Measurements from ENCODE around the gene HUS1B.
"Not testable (repeated sequence)": the region's sequence is repeated elsewhere in the genome, so short reads cannot be mapped to it uniquely, and the experiment has no call there.

HUS1B gene
- total RNA-seq, result 0.38 to 1.2 (median 0.78) reads per million in 3 experiments

DNA sequence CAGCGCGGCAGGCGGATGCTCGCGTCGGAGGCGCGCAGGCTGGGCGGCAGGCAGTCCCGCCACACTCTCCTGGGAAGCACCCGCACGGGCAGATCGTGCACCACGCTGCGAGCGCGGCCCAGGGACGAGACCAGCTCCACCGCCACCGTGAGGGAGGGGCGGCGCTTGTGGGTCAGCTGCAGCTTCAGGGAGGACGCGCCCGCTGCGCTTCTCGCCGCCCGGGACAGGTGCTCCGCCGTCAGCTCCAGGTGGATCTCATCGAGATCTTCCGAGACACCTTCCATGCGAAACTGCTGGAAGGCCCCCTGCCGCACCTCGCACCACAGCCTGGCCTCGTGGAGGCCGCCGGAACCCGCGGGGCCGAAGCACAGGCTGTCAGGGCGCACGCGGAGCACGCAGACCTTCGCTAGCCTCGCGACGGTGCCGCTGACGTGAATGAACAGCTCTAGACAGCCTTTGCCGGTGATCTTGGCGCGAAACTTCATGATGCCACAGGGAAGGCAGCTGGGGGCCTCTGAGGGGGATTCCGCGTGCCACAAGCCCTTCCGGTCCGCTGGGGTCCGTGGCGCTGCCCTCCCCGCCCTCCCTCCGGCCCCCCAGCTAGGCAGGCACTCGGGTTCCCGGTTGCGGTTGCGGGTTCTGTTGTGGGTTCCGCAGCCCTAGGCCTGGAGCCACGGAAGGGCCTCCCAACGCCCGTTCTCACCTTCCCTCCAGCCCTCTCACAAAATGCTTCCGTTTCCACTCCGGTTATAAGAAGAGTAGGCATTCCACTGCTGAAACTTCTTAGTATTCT lies at the start of gene HUS1B:
Gene HUS1B (minus strand): TSS at position 641 of the 793 bp plus-strand sequence. CDS start 156 bp downstream, at position 485.
- no peak for DNase-seq

DNA sequence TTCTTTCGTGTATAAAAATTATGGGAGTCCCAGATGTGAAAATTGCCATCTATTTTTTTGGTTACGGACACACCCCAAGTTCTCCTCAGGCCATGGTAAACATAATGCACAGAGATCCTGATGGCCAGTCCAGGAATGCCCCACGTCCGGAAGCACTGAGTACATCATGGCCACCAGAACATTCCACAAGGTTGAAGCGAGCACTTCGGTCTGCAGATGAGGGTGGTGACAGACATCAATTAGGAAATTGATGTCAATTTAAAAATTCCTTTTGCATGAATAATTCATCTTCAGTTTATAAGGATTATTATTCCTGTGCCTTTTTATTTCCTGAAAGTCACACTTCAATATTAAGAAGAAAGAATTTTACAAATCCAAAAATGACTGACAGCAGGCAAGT lies 49.2 kb upstream of the HUS1B start:
- DNase-seq, result no peak

DNA sequence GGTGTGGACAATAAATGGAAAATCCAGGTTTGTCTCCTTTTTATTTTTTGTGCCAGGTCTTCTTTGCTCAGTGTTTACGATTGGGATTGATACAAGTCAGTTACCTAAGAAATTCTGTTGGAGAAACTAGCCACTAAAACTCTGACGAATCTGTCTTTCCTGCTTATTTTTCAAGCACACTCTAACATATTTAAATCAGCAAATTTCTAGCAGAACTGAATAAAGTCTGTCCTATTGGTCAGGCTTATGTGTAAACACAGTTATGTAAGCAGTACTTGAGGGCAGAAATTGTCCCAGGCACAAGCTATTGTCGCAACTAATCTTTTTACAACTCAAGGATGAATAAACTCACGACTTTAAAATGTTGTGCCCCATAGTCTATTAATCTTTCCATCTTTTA lies 48.1 kb upstream of the HUS1B start:
- DNase-seq, result no peak

DNA sequence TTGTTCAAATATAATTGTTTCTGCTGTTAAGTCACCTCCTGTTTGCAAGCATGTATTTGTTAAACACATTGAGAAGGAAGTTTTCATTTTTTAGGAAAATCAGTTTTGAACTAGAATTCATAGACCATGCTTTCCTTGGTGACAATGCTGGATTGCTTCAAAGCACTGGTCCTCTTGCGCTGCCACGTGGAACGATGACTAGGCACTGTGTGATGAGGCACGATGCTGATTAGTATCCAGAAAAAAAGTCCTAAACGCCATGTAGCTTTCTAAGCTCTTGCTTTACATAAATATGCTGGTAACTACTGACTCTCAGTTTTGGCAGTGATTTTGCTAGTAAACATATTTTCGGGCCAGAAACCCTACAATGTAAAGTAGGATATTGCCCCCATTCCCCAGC lies 47.1 kb upstream of the HUS1B start:
- no peak for DNase-seq

DNA sequence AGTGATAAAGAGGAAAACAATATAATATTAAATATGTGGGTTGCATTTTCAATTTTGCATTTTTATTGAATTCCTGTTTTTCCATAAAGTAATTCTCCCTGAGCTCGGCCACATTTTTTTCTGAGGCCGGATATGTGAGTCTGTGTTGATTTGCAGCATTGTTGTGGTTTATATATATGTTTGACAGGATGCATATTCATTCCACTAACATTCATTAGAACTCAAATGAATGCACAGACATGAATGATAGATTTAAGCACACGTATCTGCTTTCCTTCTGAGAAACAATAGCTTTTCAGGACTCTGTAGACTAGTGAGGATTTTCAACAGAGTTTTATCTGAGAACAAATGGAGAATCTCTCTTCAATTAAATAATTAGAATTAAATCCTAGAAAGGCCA lies 46.7 kb upstream of the HUS1B start:
- DNase-seq, result no peak

DNA sequence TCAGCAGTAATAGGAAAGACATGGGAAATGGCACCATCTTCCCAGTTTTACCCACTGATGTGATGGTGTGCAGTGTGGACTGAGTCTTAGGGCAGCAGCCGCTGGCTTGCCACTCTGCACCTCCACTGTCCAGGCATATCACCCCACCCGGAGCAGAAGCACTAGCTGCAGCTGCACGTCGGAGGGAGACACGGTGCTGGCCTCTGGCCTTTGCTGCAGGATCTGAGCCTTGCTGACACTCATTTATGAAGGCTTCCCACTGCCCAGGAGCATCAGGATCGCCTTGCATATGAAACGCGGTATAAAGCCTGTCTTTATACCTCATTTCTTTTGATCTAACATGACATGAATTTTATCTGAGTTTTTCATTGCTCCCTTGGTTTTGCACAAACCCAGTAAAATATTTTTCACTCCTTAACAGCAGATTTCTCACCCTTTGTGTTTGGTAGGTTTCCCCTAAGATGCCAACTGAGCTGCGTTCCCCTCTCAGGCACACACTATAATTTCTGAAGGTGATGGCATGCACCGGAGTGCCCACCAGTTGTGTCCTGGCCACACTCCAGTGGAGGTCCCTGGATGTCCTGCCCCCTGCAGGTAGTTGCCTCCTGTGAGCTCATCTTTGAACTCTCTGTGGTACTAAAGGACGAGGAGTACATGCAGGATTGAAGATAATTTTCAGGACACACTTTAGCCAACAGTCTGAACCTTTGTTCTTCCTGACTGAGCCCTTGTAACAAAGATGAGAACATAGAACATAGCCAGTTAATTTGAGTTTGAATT lies 45.0 kb upstream of the HUS1B start:
- no peak for DNase-seq

DNA sequence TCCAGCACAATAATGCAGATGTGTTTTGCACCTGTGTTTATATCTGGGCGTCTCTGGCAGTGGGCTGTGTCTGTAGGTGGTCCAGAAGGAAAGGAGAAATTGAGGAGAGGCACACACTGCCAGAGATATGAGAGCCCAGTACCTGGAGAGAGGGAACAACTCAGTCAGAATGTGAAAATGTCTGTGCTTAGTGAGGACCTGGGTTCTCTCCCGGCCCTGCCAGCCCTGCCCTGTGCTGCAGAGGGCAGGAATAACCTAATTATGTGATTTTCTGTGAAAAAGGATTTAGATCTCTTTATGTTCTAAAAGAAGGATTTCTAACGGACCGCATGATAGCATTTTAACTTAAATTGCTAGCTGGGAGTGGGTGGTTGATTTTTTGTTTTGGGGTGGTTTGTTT lies 44.3 kb upstream of the HUS1B start:
- no peak for DNase-seq

DNA sequence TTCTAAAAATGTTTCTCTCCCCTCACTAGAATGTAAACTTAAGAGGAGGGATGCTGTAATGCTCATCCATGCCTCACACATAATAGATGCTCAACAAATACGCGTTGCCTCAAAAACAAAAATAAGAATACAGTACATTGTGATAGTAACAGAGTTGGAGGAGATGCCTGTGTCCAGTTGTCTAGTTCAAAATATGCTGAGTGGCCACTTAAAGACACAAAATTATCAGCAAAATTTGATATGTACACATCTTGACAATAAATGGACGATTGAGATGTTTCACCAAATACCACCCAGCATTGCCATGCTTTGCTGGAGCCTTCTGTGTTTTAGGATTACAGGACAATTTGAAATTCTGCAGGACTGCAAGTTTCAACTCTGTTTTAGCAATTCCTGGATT lies 43.6 kb upstream of the HUS1B start:
- DNase-seq, result no peak

DNA sequence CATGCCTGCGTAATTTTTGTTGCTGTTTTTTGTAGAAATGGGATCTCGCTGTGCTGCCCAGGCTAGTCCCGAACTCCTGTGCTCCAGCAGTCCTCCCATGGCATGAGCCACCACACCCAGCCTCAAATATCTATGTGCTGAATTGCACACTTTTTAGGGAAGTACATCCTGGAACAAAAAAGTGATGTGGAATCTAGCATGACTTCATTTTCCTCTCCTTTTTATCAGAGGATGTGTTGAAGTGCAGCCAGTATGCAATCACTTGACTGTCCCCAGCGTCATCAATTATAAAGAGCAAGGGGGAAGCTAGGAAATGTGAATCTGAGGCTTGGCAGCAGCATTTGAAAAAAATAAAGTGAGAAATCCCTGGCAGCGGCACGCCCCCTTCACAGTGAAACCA lies 42.4 kb upstream of the HUS1B start:
- no peak for DNase-seq

DNA sequence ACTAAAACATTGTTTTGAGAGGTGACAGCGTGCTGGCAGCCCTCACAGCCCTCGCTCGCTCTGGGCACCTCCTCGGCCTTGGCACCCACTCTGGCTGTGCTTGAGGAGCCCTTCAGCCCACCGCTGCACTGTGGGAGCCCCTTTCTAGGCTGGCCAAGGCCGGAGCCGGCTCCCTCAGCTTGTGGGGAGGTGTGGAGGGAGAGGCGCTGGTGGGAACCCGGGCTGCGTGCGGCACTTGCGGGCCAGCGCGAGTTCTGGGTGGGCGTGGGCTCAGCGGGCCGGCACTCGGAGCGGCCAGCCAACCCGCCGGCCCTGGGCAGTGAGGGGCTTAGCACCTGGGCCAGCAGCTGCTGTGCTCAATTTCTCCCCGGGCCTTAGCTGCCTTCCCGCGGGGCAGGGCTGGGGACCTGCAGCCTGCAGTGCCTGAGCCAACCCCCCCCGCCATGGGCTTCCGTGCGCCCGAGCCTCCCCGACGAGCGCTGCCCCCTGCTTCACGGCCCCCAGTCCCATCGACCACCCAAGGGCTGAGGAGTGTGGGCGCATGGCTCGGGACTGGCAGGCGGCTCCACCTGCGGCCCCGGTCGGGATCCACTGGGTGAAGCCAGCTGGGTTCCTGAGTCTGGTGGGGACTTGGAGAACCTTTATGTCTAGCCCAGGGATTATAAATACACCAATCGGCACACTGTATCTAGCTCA lies 37.7 kb upstream of the HUS1B start:
- DNase-seq, result not testable (repeated sequence)

DNA sequence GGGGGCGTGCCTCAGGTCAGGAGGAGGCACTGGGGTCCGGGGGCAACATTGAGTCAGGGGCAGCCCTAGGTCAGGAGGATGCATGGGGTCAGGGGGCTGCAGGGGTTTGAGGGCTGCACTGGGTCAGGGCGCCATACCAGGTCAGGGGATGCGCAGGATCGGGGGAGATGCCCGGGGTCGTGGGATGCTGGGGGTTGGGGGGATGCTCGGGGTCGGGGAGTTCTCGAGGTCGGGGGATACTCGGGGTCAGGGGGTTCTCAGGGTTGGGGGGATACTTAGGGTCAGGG lies 36.8 kb upstream of the HUS1B start:
- no peak for DNase-seq

DNA sequence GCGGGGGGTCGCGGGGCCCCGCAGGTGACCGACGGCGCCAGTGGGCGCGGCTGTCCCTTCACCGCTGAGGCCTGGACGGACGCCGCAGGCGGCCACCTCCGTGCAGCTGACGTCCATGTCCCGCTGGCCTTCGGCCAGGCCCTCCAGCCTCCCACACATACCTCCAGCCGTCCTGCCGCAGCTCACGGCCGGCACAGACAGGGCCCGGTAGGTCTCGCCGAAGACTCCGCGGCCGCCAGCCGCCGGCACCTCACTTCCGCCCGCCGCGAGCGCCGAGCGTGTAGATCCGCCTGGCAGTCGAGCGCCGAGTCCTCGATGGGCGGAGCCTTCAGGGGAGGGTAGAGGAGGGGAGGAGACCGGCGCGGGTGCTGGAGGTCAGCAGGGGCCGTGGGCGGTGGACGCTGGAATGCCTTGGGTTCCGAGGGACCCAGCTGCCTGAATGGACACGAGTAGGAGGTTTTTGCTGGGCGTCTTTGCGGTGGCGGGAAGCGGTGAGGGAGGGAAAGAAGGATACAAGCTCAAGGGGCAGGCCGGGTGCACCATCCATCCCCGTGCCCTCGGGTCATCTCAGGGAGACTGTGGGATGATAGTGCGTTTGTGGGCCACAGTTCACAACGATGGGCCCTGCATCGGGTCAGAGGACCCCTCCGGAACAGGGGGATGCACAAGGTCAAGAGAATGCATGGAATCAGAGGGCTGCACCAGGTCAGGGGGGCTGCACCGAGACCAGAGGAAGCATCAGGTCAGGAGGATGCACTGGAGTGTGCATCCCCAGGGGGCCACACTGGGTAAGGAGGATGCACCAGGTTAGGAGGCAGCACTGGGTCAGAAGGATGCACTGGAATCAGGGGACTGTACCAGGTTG lies 36.2 kb upstream of the HUS1B start, which contains the start of gene EXOC2:
Gene EXOC2 (minus strand): TSS at position 282 of the 865 bp plus-strand sequence. CDS start 55,321 bp downstream, outside the sequence.
- peak; percentile 80 for DNase-seq

DNA sequence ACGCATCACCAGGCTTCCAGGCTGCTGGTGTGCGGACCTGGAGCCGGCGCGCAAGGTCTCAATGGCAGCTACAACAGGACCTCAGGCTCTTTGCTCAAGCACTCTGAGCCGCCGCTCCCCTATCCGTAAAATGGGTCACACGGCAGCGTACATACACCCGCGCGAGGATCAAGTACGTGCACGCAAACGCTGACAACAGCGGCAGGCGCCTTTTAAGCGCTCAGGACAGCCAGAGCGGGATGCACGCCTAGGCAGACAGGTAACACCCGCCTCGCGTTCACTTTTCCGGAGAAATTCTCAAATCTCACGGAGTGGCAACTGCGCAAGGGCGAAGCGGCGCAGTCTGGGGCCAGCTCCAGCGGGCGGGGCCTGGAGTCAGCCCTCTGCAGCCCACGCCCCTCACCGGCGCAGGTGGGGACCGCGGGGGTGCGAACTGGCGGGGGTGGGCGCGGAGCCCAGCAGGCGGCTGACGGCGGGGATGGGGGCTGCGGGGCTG lies 35.5 kb upstream of the HUS1B start:
- peak; percentile 79 for DNase-seq

DNA sequence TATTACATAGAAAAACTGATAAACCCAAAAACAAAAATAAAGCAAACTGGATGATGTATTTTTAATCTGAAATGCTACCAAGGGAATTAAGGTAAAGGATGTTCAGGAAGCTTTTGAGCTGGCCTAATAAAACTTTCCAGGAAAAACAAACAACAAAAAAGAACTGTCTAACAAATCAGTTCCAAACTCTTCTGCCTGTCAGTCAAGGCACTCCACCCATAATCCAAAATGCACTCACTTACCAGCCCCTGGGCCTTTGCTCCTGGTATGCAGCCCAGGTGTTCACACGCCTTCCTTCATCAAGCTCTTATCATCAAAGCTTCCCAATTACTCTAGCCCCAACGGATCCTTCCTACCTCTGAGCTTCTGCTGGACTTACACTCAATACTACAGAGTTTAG lies 32.3 kb upstream of the HUS1B start:
- no peak for DNase-seq

DNA sequence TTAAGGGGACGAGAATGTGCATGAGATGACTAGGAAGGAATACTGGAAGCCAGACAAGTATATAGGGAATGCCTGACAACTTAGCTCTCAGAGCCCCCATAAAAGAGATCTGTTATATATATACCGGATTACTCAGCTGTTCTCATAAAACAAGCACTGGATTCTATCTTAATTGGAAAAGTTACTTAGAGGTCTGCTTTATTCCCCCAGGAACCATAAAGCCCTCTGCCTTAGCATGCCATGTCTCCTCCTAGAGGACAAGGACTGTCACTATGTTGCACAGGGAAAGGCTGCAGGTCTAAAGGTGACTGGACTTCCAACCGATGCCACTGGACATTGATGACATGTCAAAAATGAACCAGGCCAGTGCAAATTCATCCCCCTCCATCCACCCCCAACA lies 29.6 kb upstream of the HUS1B start:
- no peak for DNase-seq

DNA sequence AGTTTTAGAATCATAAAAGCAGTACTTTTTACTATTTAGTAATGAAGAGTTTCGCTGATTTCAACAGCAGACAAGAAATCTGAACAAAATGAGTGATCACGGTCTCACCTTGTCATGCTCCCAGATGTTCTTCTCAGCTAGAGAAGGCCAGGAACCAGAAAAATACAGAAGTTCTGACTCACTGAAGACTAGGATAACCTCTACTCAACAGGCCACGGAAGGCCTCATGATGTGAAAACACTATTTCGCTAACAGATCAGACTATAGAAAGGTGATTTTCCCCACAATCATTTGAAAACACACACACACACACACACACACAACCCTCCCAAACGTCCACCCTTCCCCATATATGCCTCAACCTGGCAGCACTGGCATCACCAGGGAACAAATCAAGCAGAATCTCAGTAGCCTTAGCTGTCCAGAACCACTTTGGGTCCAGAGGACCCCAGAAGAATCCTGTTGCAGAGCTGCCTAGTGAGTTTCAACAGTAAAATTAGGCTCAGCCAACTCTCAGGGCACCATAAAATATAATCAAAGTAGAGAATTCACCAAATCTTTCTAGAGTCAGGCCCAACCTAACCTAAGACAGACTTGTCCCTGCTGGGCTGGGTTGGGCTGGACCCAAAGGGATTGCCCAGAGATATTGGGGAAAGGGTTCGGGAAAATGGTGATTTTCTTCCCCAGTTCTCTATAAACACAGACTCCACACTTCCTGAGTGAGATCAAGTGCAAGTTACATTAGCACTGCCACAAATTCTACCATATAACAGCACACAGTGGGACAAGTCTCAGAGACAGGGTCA lies 28.1 kb upstream of the HUS1B start:
- DNase-seq, result no peak

DNA sequence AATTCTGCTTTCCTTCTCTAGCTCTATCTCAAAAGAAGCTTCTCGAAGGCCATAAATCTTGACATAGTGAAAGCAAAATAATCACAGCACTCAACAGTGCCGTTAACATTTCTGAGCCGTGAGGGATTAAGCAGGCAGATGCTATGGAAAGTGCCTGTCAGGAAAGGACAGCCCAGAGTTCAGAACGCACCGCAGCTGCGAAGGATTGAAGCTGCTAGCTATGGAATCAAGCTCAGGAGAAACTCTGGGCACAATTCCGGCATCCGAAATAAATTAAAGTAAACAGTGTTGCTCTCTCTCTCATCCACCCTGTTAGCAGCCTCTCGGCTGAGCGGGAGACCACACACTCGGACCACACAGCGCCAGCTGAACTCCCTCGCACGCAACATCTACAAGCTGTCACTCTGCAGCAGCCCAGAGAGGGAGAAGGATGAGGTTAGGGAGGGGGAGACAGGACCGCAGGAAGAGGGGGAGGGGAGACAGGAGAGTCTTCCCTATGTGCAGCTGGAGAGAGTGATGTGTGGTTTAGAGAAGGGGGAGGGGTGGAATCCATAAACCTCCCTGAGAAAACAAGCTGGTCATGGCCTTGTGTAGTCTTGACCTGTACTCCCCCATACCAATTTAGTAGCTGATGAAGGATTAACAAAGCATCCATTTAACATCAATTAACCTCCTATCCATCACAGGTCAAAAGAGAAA lies 27.0 kb upstream of the HUS1B start:
- DNase-seq, result no peak

DNA sequence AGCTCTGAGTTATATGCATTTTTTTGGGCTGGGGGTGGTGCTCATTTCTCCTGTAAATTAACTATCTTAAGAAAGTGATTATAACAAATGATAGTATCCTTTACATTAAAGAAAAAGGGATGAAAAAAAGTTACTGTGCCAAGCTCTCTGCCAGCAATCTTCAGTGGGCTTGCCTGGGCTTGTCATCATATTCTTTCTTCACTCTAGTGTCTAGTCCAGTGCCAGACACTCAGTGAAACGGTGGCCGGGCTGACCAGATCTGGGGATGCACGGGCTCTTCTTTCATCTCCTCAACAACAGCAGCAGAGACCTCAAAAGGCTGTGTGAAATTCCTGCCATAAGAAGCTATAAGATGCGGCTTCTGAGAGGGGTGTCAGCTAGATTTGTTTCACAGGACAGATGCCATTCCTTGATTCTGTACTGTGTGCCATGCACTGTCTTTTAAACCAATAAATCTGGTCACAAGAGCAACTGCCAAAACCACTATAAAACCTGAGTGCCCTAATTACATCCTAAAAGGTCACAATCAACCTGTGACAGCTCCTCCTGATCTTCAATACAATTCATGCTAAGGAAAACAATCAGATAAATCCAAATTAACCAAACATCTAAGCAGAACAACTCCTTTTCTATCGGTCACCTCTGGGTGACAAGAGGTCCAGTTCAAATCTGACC lies 23.9 kb upstream of the HUS1B start:
- DNase-seq, result no peak

DNA sequence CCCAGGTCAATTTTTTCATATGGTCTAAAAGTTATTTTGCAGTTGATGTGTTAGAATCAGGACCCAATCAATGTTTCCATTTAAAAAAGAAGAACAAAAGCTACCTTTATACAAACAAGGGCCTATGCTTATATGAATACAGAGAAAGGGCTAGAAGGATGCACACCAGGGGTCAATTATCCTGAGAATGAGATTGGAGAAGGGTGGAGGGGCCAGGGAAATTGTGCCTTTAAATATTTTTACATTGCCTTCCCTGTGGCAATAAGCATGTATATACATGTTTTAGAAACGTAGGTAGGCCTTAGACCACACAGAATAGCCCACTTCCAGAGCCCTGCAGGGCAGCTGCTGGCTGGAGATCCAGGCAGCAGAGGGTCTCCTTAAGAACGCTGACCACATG lies 23.4 kb upstream of the HUS1B start:
- no peak for DNase-seq

DNA sequence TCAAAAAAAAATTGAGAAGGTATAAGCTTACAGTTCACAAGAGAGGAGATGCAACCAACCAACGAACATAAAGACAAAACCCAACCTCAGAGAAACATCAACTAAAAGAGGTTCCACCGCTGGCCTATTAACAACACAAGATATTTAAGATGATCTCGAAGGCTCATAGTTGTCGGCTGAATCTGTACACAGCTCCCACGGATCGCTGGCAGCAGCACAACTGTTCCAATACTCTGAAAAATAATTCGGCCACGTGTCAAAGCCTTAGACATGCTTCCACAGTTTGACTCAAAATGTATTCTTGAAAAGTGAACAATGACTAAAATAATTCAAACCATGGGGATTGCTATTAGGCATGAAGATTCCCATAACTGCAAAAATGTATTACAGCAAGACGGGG lies 22.4 kb upstream of the HUS1B start:
- DNase-seq, result no peak

Data from central memory CD4-positive, alpha-beta T cell (primary cell).